ENCODE data around the gene ETS1. TPM values are rescaled to one million over a fixed set of nuclear protein-coding genes. Genes with fewer than 3 reads are reported as not detected.

ETS1 gene
- total and polyA plus RNA-seq, 2 experiments from 2014 or later, result 25.6 to 52.6 TPM

DNA sequence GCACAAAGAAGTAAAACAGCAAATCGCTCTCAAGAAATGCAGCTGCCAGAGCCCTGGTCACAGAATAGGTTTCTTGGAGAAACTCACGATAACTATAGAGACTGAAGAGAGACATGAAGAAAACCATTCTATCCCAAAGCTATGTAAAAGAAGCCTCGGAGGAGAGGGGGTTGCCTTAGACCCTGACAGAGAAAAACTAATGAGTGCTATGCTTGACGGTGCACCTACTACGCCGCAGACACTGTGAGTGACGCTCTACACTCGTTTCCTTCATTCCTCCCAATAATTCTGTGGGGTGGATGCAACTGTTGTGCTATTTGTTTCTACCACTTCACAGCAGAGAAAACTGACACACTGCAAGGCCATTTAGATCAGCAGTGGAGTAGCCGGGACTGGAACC lies 121.8 kb downstream of the ETS1 start:
- H3K4me1 Mint-ChIP-seq, result peaks cover 3% of the 10 kb centered on the region; the same call in 1 of the 3 replicates
- DNase-seq (ENCODE audit: low spot score), result no peak
- no peaks in the 10 kb centered on the region for H3K9me3 Mint-ChIP-seq
- Histone ChIP-seq H3K79me2 (replicated peaks; ENCODE audit: insufficient read depth) (no peaks in the 10 kb centered on the region; the same call in 1 of the 2 replicates), H3K9me2 (ENCODE audit: insufficient read depth) (no peaks in the 10 kb centered on the region), H3K4me2 (no peak overlapping the region), H4K20me1 (replicated peaks; ENCODE audit: insufficient read depth) (no peaks in the 10 kb centered on the region; the same call in 1 of the 2 replicates), H3K4me1 (ENCODE audit: insufficient read depth) (no peaks in the 10 kb centered on the region; the same call in 1 of the 2 replicates), H3F3A (replicated peaks; ENCODE audit: low read depth) (no peaks in the 10 kb centered on the region), H3K36me3 (ENCODE audit: insufficient read depth) (0 out of 2 replicates have a peak, but pooled peaks cover 9% of the 10 kb centered on the region), H3K4me3 (no peak overlapping the region), H3K27me3 (ENCODE audit: insufficient read depth) (no peaks in the 10 kb centered on the region), H2AFZ (no peak overlapping the region), H3K27ac (ENCODE audit: low read depth) (no peak overlapping the region)
- H3K36me3 Mint-ChIP-seq (ENCODE audit: low read depth), result peaks cover 5% of the 10 kb centered on the region; the same call in 1 of the 3 replicates
- no peak overlapping the region for H3K4me3 Mint-ChIP-seq
- TF ChIP-seq, protein P1, sequence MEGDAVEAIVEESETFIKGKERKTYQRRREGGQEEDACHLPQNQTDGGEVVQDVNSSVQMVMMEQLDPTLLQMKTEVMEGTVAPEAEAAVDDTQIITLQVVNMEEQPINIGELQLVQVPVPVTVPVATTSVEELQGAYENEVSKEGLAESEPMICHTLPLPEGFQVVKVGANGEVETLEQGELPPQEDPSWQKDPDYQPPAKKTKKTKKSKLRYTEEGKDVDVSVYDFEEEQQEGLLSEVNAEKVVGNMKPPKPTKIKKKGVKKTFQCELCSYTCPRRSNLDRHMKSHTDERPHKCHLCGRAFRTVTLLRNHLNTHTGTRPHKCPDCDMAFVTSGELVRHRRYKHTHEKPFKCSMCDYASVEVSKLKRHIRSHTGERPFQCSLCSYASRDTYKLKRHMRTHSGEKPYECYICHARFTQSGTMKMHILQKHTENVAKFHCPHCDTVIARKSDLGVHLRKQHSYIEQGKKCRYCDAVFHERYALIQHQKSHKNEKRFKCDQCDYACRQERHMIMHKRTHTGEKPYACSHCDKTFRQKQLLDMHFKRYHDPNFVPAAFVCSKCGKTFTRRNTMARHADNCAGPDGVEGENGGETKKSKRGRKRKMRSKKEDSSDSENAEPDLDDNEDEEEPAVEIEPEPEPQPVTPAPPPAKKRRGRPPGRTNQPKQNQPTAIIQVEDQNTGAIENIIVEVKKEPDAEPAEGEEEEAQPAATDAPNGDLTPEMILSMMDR (conservative IDR thresholded peaks at IDR 0.05; ENCODE audit: low read depth in 2 of 2), result no peak
- TF ChIP-seq CREB1 (CRISPR knock-in tag; IDR thresholded peaks at IDR 0.05; ENCODE audit: low read depth) (no peak), NANOG (IDR thresholded peaks at IDR 0.05; ENCODE audit: borderline replicate concordance) (no peak), JUNB (IDR thresholded peaks at IDR 0.05; ENCODE audit: unreplicated experiment) (no peak), EZH2phosphoT487 (IDR thresholded peaks at IDR 0.05; ENCODE audit: unreplicated experiment) (no peak), EZH2 (IDR thresholded peaks at IDR 0.05; ENCODE audit: low read depth, unreplicated experiment) (no peak), ZNF331 (CRISPR knock-in tag; IDR thresholded peaks at IDR 0.05; ENCODE audit: low read depth) (no peak), POLR2AphosphoS5 (IDR thresholded peaks at IDR 0.05; ENCODE audit: low read depth) (no peak), ZNF114 (CRISPR knock-in tag; IDR thresholded peaks at IDR 0.05) (no peak), STAT1 (IDR thresholded peaks at IDR 0.05; ENCODE audit: unreplicated experiment) (no peak)
- TF ChIP-seq, protein P2, sequence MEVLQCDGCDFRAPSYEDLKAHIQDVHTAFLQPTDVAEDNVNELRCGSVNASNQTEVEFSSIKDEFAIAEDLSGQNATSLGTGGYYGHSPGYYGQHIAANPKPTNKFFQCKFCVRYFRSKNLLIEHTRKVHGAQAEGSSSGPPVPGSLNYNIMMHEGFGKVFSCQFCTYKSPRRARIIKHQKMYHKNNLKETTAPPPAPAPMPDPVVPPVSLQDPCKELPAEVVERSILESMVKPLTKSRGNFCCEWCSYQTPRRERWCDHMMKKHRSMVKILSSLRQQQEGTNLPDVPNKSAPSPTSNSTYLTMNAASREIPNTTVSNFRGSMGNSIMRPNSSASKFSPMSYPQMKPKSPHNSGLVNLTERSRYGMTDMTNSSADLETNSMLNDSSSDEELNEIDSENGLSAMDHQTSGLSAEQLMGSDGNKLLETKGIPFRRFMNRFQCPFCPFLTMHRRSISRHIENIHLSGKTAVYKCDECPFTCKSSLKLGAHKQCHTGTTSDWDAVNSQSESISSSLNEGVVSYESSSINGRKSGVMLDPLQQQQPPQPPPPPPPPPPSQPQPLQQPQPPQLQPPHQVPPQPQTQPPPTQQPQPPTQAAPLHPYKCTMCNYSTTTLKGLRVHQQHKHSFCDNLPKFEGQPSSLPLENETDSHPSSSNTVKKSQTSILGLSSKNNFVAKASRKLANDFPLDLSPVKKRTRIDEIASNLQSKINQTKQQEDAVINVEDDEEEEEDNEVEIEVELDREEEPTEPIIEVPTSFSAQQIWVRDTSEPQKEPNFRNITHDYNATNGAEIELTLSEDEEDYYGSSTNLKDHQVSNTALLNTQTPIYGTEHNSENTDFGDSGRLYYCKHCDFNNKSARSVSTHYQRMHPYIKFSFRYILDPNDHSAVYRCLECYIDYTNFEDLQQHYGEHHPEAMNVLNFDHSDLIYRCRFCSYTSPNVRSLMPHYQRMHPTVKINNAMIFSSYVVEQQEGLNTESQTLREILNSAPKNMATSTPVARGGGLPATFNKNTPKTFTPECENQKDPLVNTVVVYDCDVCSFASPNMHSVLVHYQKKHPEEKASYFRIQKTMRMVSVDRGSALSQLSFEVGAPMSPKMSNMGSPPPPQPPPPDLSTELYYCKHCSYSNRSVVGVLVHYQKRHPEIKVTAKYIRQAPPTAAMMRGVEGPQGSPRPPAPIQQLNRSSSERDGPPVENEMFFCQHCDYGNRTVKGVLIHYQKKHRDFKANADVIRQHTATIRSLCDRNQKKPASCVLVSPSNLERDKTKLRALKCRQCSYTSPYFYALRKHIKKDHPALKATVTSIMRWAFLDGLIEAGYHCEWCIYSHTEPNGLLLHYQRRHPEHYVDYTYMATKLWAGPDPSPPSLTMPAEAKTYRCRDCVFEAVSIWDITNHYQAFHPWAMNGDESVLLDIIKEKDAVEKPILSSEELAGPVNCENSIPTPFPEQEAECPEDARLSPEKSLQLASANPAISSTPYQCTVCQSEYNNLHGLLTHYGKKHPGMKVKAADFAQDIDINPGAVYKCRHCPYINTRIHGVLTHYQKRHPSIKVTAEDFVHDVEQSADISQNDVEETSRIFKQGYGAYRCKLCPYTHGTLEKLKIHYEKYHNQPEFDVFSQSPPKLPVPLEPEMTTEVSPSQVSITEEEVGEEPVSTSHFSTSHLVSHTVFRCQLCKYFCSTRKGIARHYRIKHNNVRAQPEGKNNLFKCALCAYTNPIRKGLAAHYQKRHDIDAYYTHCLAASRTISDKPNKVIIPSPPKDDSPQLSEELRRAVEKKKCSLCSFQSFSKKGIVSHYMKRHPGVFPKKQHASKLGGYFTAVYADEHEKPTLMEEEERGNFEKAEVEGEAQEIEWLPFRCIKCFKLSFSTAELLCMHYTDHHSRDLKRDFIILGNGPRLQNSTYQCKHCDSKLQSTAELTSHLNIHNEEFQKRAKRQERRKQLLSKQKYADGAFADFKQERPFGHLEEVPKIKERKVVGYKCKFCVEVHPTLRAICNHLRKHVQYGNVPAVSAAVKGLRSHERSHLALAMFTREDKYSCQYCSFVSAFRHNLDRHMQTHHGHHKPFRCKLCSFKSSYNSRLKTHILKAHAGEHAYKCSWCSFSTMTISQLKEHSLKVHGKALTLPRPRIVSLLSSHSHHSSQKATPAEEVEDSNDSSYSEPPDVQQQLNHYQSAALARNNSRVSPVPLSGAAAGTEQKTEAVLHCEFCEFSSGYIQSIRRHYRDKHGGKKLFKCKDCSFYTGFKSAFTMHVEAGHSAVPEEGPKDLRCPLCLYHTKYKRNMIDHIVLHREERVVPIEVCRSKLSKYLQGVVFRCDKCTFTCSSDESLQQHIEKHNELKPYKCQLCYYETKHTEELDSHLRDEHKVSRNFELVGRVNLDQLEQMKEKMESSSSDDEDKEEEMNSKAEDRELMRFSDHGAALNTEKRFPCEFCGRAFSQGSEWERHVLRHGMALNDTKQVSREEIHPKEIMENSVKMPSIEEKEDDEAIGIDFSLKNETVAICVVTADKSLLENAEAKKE (CRISPR knock-in tag; IDR thresholded peaks at IDR 0.05), result no peak
- TF ChIP-seq, protein P3, sequence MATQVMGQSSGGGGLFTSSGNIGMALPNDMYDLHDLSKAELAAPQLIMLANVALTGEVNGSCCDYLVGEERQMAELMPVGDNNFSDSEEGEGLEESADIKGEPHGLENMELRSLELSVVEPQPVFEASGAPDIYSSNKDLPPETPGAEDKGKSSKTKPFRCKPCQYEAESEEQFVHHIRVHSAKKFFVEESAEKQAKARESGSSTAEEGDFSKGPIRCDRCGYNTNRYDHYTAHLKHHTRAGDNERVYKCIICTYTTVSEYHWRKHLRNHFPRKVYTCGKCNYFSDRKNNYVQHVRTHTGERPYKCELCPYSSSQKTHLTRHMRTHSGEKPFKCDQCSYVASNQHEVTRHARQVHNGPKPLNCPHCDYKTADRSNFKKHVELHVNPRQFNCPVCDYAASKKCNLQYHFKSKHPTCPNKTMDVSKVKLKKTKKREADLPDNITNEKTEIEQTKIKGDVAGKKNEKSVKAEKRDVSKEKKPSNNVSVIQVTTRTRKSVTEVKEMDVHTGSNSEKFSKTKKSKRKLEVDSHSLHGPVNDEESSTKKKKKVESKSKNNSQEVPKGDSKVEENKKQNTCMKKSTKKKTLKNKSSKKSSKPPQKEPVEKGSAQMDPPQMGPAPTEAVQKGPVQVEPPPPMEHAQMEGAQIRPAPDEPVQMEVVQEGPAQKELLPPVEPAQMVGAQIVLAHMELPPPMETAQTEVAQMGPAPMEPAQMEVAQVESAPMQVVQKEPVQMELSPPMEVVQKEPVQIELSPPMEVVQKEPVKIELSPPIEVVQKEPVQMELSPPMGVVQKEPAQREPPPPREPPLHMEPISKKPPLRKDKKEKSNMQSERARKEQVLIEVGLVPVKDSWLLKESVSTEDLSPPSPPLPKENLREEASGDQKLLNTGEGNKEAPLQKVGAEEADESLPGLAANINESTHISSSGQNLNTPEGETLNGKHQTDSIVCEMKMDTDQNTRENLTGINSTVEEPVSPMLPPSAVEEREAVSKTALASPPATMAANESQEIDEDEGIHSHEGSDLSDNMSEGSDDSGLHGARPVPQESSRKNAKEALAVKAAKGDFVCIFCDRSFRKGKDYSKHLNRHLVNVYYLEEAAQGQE (IDR thresholded peaks at IDR 0.05; ENCODE audit: unreplicated experiment), result no peak
- TF ChIP-seq, protein P4, sequence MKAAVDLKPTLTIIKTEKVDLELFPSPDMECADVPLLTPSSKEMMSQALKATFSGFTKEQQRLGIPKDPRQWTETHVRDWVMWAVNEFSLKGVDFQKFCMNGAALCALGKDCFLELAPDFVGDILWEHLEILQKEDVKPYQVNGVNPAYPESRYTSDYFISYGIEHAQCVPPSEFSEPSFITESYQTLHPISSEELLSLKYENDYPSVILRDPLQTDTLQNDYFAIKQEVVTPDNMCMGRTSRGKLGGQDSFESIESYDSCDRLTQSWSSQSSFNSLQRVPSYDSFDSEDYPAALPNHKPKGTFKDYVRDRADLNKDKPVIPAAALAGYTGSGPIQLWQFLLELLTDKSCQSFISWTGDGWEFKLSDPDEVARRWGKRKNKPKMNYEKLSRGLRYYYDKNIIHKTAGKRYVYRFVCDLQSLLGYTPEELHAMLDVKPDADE (IDR thresholded peaks at IDR 0.05), result no peak
- ATAC-seq, result no peak
- H3K27ac Mint-ChIP-seq, result no peak overlapping the region
- no peaks in the 10 kb centered on the region for H3K27me3 Mint-ChIP-seq (ENCODE audit: insufficient read depth, low read depth, poor library complexity)
